Measurements from ENCODE around the gene EOGT.

EOGT gene

DNA sequence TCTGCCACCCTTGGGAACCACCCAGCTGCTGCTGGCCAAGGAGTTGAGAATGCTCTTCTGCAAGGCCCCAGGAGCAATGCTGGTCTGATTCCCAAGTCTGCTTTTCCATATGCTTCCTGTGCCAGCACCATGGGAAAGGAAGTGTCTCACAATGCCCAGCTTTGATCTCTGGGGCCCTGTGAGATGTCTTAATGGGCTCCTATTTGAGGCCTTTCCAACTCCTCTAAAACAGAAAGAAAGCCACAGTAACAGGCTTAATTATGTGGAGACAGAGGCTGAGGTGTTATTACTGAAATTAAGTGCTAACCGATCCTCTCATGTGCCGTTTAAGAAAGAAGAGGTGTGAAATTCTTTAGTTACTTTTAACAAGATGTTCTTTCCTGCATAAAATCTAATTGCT lies 4.5 kb downstream of the EOGT start:
- peak; percentile 21 for FAIRE-seq

DNA sequence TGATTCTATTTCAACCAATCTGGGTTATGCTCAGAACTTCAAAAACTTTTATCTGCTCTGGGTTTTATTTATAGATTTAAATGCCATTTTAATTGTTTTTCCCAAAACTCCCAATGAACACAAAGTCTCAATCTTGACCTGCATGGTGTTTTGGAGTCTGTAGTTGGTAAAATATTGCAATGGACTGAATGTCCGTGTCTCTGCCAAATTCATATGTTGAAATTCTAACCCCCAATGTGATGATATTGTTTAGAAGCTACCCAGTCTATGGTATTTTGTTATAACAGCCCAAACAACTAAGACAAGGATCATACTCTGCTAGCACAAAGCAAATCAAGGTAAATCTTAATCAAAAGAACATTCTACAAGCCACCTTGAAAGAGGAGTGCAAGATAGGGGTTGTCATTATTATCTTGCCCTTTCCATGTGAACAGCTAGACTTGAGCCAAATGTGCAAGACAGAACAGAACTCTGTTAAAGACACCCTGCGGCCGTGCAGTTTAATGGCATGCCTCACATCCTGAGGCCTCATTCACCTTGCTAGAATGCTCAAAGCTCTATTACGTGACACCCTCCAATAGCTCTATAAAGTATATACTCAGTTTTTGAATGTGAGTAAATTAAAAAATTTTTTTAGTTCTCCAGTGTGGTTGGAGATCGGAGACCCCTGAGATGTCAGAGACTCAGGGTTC lies 7.5 kb downstream of the EOGT start:
- no peak for FAIRE-seq

GRCh38 chr3:69005071-69005790 lies 8.3 kb downstream of the EOGT start:
- FAIRE-seq = peak; percentile 78

GRCh38 chr3:69004138-69004537 lies 9.3 kb downstream of the EOGT start:
- no peak for FAIRE-seq

- no peak for FAIRE-seq
These were observed 13.9 kb downstream of the EOGT start for GRCh38 chr3:68999605-69000004.

GRCh38 chr3:68999158-68999557 lies 14.3 kb downstream of the EOGT start:
- no peak for FAIRE-seq

DNA sequence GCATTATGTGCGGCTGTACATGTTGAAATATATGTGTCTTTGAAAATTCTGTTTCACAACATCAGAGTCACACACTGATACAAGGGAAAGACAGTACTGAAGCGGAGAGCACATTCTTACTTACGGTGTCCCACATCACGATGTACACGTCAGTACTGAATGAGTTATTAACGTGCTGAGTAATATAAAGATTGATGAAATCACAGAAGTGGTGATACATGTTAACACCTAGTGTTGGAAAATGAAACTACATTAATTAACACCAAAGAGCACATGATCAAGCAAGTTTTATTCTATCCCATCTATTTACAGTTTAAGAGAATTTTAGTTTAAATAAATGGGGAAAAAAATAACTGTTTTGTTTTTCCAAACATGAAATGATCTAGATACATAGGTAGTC lies 15.6 kb downstream of the EOGT start:
- FAIRE-seq = no peak

DNA sequence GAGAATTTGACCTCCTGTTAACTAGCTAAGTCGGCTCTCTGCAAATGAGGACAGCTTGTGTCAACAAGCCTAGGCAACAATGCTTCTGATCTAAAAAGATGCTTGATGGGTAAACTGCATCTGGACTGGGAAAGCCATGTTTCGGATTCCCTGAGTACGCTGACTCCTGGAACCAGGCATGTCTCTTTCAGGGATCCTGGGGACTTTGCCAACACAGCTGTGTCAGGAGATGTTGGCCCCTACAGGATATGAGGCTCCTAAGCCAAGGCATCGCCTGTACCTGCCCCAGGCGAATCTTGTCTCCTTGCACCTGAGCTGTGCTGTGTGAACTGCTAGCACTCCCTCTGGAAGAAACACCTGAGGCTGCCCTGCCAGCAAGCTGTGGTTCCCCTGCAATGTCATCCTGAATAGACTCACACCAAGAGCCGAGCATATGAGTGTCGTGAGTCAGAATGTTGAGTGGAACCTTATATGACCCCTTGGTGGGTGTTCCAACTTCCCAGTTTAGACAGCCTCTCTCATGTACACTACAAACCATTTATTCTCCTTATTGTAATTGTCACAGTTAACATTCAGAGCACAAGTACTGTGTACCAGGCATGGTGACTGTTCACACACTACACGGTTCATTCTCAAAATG lies 17.0 kb downstream of the EOGT start:
- FAIRE-seq = no peak

DNA sequence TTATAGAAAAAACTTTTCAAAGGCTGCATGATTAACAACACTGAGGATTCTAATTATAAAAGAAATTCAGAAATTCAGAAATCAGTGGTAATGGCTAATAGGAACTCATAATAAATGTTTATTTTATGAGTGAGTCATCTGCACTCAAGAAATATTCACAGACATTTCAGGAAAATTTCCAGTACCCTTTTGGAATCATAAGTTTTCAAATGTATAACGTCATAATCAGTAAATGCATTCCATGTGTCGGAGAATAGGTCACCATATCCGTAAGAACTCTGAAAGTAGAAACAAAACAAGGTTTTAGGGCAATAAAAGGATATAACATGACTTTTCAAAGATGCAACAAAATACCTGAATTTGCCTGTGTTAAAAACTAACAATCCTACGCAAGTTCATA lies 24.7 kb downstream of the EOGT start:
- FAIRE-seq = no peak

GRCh38 chr3:68987322-68987721 lies 26.2 kb downstream of the EOGT start:
- no peak for FAIRE-seq

GRCh38 chr3:68986496-68987208 lies 26.8 kb downstream of the EOGT start:
- FAIRE-seq = no peak

DNA sequence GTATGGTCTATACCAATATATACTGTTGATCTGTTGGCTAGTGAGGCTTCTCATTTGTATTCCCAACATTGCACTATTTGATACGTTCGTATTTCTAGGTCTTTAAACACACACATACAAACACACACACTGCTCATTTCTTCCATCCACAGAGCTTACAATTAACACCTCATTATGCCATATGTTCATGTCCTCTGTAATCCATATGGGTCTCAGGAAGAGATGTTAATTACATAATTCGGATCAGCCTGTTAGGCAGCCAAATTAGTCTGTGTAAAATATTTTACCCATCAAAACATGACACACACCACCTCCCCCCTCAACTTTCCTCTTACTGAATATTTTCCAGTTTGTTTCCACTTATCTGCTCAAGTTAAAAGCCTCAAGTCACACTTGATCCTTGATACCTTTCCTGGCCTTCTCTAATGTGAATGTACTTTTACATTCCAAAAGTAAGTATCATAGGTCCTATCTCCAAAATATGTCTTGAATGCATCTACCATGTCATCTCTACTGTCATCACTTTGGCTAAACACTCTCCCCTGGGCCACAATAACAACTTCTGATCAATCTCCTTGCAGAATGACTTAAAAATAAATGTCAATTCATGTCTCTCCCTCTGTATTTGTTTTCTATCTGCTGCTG lies 28.2 kb downstream of the EOGT start:
- no peak for FAIRE-seq

DNA sequence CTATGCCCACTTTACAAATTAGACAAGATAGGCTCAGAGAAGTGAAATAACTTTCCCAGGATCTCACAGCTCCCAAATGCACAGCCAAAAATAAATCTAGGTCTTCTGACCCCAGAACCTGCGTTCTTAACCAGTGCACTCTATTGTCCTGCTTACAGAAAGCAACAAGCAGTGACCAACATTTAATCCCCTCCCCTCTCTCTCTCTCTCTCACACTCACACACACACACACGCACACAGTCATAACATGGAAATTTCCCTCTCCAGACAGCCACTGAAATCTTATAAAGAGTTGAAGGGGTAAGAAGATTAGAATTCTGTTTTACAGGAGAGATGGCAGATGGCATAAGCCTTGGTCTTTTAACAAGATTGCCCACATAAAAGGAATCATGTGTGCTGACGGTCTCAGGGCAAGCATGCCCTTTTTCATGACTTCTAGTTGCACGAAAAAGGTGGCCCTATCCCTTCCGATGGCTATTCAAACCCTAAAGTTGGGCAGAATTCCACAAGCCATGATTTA lies 29.4 kb downstream of the EOGT start:
- FAIRE-seq = no peak

- FAIRE-seq = no peak
These were observed 35.9 kb downstream of the EOGT start for GRCh38 chr3:68977486-68978167.

- FAIRE-seq = no peak
These were observed 38.8 kb downstream of the EOGT start for GRCh38 chr3:68974711-68975110.

- FAIRE-seq = no peak
These were observed 39.8 kb downstream of the EOGT start for GRCh38 chr3:68973639-68974038.

- no peak for FAIRE-seq
These were observed 41.0 kb downstream of the EOGT start for GRCh38 chr3:68972358-68972979.

DNA sequence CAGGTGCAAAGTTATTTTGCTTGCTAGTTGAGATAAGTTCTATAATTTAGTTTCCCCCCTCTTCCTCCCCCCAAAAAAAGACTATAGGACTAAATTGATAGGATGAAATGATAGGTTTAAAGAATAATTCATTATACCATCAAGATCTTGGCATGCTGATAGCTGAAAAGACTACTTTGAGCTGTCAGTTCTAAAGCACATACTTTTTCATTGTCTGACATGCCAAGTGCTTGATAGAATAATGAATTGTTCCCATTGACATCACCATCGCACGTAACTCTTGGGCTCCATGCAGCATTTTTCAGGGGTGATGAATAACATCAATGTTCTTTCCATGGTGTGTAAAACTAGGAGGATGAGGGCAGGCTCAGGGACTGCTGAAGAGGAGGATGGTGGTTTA lies 48.8 kb downstream of the EOGT start:
- no peak for FAIRE-seq

- no peak for FAIRE-seq
These were observed 49.6 kb downstream of the EOGT start for GRCh38 chr3:68963891-68964290.

DNA sequence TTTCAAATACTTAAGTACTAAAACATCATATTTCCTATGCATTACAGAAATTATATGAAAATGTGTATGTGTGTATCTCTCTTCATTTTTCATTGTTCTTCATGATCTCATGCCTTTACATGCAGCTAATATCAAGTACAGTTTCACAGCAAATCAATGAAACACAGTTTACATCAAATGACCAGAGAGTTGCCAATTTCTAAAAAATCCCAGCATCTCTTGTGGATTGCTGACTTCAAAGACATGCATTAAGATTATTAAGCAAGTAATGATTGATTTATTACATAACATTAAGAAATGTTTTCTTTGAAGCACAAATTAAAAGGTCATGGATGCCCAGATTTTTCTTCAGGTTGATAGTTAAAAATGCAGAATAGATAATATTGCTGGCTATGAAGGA lies 50.1 kb downstream of the EOGT start:
- no peak for FAIRE-seq

- FAIRE-seq = no peak
These were observed 54.6 kb downstream of the EOGT start for GRCh38 chr3:68958932-68959331.

DNA sequence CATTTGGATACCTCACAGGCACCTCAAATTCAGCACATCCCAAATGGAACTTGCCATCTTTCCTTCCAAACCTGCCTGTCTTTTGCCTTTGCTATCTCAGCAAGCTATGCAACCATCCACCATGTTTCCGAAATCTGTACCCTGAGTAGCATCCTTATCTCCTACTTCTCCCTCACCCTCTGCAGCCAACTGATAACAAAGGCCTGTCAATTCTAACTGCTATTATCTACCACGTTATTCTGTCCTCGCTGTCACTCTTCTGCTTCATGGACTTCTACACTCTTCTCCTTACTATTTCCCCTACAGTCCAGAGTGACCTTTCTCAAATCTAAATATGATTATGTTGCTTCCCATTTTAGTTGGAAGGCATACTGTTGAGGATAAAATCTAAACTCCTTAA lies 55.6 kb downstream of the EOGT start:
- FAIRE-seq = no peak

All from endometrium (tissue), 2 donors.